CD4-positive, alpha-beta T cell treated with Interleukin-12 subunit alpha and Interleukin-12 subunit beta, for 1 hour (primary cell): ENCODE results near the gene OBSCN.

ENCODE experiments used
- DNase-seq: peaks from one replicate; pipeline ENCODE4 v3.0.0-alpha.2; 2020

The OBSCN gene

GRCh38 chr1:228279011-228279721 lies 71.3 kb downstream of the OBSCN start:
- no peak for DNase-seq

- DNase-seq, result no peak
These were observed 71.9 kb downstream of the OBSCN start for GRCh38 chr1:228279722-228280105.

- DNase-seq, result no peak
These were observed 72.5 kb downstream of the OBSCN start for GRCh38 chr1:228280106-228280901.

GRCh38 chr1:228280961-228281591 lies 73.2 kb downstream of the OBSCN start:
- no peak for DNase-seq

GRCh38 chr1:228281631-228282328 lies 73.9 kb downstream of the OBSCN start:
- DNase-seq, result no peak

DNA sequence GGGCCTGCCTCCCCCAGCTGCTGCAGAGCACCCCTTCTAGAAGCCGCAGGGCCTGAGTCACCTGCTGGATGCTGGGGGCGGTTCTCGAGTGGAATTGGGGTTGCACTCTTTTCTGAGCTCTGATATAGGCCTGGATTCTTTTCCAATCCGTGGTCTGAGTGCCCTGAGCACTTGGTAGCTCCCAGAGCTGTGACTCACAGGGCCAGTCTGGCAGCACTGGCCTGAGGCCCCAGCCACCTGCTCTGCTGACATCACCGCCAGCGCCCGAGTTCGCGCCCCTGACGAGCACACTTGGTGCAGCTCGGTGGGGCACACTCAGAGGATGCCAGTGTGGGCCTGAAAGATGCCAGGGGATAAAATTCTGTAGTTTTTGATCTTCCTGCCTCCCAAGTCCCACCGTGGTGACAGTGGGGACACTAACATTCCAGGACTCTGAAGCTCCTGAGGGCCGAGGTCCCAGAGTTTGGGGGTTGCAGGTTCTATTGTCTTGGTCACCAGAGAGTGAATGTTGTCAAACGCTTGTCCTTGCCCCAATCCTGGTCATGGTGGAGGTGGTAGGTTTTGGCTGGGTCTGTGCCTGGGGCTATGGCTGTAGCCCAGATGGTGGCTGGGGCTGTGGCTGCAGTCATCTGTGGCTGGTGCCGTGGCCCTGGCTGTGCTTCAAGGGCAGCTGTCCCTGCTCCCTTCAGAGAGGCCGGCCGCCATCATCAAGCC lies 74.6 kb downstream of the OBSCN start:
- DNase-seq, result no peak

- no peak for DNase-seq
These were observed 75.2 kb downstream of the OBSCN start for GRCh38 chr1:228283043-228283371.

GRCh38 chr1:228283476-228284147 lies 75.8 kb downstream of the OBSCN start:
- DNase-seq, result no peak

DNA sequence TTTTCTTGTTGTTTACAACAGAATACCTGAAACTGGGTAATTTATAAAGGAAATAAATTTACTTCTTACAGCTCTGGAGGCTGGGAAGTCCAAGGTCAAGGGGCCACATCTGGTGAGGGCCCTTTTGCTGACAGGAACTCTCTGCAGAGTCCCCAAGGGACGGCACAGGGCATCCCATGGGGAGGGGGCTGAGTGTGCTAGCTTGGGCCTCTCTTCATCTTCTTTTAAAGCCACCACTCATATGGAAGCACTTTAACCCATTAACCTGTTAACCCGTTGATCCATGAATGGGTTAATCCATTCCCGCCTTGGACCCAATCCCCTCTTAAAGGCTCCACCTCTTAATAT lies 76.3 kb downstream of the OBSCN start:
- DNase-seq, result no peak

DNA sequence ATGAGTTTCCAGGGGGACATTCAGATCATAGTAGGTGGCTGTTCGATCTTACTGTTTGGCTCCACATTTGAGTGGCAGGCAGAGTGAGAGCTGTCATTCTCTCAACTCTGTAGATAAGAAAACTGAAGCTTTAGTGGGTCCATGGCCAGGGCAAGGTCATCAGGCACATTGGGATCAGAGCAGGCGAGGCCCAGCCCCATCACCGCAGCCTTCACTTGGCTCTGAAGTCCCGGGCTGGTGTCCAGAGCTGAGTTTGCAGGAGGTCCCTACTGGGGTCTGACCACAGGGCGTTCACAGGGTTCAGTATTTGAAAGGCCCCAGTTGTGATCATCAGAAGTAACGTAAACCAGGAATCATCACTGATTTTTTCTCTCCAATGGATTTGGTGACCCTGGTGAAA lies 76.7 kb downstream of the OBSCN start:
- no peak for DNase-seq

GRCh38 chr1:228285661-228286504 lies 78.0 kb downstream of the OBSCN start:
- no peak for DNase-seq

DNA sequence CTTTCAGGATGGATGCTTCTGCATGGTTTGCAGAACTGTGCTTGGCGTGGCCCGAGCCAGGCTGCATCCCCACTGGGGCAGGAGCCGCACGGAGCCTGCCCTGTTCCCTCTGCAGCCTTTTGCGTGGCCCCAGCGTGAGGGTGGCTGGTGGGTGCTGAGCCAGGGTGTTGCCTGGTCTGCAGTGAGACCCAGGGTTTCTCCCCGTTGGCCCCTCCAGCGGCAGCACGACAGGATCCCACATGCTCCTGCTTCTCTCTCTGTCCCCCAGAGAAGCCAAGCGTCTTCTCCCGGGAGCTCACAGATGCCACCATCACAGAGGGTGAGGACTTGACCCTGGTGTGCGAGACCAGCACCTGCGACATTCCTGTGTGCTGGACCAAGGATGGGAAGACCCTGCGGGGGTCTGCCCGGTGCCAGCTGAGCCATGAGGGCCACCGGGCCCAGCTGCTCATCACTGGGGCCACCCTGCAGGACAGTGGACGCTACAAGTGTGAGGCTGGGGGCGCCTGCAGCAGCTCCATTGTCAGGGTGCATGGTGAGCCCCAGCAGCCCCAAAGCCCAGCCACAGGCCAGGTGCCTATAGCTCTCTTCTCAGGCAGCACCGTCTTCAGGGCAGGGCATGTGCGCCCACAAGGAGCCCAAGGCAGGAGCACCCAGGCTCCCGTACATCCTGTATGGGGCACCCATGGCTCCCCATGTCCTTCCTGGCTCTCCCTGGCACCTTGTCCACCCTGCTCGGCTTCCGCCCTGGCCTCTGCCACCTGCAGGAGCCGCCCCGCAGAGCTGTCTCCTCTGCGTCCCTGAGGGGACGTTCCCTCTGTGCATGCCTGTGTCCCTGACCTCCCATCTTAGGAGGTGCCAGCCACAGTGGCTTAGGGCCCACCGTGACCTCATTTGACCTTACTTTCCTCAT lies 78.9 kb downstream of the OBSCN start:
- no peak for DNase-seq

GRCh38 chr1:228287541-228288425 lies 79.9 kb downstream of the OBSCN start:
- DNase-seq, result no peak

DNA sequence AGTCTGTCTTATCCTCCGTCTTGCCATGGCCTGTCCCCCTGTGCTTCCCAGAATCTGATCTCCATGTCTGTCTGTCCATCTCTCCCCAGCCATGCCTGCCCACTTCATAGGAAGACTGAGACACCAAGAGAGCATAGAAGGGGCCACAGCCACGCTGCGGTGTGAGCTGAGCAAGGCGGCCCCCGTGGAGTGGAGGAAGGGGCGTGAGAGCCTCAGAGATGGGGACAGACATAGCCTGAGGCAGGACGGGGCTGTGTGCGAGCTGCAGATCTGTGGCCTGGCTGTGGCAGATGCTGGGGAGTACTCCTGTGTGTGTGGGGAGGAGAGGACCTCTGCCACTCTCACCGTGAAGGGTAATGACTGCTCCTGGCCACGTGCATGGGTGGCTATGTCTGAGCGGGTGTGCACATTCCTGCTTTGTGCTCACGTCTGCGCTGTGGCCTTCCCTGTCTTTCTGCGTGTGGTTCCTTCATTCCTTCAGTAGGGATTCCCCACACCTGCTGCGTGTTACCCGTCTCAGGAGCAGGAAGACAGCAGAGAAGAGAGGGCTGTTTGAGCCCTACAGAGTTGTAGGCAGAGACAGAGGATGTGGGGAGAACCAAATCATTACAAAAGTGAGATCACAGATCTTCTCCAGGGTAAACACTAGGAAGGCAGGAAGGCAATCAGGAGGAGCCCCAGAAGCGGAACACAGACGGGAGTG lies 80.8 kb downstream of the OBSCN start:
- no peak for DNase-seq

- no peak for DNase-seq
These were observed 81.5 kb downstream of the OBSCN start for GRCh38 chr1:228289239-228289849.

DNA sequence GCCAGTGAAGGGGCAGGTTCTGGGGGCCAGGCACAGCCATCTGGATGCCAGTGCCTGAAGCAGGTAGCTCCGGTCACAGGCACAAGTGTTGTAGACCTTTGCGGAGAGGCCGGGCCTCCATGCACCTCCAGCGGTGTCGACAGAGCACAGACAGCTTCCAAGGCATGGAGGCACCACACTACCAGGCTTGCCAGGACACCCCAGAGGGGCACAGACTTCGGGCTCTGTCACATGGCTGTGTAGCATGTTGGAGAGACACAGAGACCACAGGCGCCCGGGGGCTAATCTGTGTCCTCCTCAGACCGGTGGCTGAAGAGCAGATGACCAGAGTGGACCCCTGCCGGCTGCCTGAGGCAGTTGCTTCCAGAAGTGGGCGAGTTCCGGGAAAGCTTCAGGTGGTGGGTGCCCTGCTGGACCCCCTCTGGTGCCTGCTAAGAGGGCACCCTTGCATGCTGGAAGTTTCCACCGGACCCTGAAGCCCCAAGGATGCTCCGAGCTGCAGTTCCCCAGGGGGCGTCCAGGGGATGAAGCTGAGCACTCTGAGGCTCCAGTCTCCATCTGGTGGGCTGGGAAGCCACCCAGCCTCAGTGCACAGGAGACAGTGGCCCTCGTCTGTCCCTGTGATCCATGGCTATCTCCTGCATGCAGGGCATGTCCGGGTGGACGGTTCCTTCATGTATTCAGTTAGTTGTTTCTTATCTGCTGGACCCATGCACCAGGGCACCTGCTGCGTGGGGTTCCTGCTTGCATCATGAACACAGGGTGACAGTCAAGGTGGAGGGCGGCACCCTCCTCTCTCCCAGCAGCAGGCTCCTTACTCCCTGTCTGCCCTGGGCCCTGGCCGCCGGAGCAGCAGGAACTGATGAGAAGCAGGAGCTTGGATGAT lies 82.4 kb downstream of the OBSCN start:
- no peak for DNase-seq
